Body of pancreas (tissue), 4 donors: Measurements from ENCODE around the gene CALR3. TPM values are rescaled to one million over a fixed set of nuclear protein-coding genes. Genes with fewer than 3 reads are reported as not detected.

Experiments used
- ATAC-seq: fragments of 150-250 bp; one replicate; pipeline ENCODE4 v1.9.1; 2016
- DNase-seq, 4 donors: peaks; one replicate each; pipeline ENCODE4 v3.0.0-alpha.2; 2019
- H3K27ac ChIP-seq, 4 donors: fragments of 200-600 bp; sonication (generic); 1 replicate in 3 of 4; 2 replicates in 1 of 4; pipeline versions ENCODE4 v1.5.1 to v1.6.1; 2016 to 2019; ENCODE audit warnings: mild to moderate bottlenecking in 1 of 4, mixed read lengths in 1 of 4, moderate library complexity in 1 of 4
- H3K27me3 ChIP-seq, 2 donors: fragments of 200-600 bp; sonication (generic); one replicate each; pipeline ENCODE4 v1.6.0; 2016; ENCODE audit warnings: mild to moderate bottlenecking in 1 of 2
- H3K36me3 ChIP-seq, 2 donors: fragments of 200-600 bp; sonication (generic); replicated peaks in 1 of 2; 2 replicates each; pipeline ENCODE4 v1.5.1; 2016; ENCODE audit warnings: low read depth in 2 of 2; ENCODE audit not compliant: insufficient read depth in 1 of 2
- H3K4me1 ChIP-seq: fragments of 200-600 bp; sonication (generic); one replicate; pipeline ENCODE4 v1.6.0; 2016
- H3K4me3 ChIP-seq, 2 donors: fragments of 200-600 bp; sonication (generic); 1 replicate in 1 of 2; 2 replicates in 1 of 2; pipeline ENCODE4 v1.5.1; 2016 to 2019
- H3K9me3 ChIP-seq, 3 donors: fragments of 200-600 bp; sonication (generic); 1 replicate in 2 of 3; 2 replicates in 1 of 3; pipeline ENCODE4 v1.5.1; 2016
- POLR2A ChIP-seq, 3 donors: fragments of 450-650 bp; IDR thresholded peaks; one replicate each; pipeline ENCODE4 v1.6.1; 2016; ENCODE audit warnings: antibody characterized with exemption in 3 of 3, mild to moderate bottlenecking in 2 of 3
- WGBS, 2 donors: methylation state at CpG; one replicate each; pipeline ENCODE4 v1.1.5; 2017; 5-methylcytosine and 5-hydroxymethylcytosine counted together
- intact Hi-C: fragments of 100-400 bp; cut with DNase I; formaldehyde crosslinking; loops from one replicate; pipeline ENCODE4 v1.15.1; 2023
- total RNA-seq, 2 donors: library from RNA; depleted of rRNA; stranded (reverse); fragments of >200 nt; gene quantifications; one replicate each; pipeline ENCODE4 v1.1.0, GENCODE V29; 2016
- TF ChIP-seq, protein P1 (sequence below), 7 experiments: fragments of 450-650 bp in 4 of 7; fragments of 200-600 bp in 3 of 7; sonication (generic) in 3 of 7; IDR thresholded peaks; one replicate each; pipeline ENCODE4 v1.5.1; 2016 to 2019; ENCODE audit warnings: antibody characterized with exemption in 7 of 7

CALR3 gene
- total RNA-seq, 2 donors from 2014 or later = not detected

DNA sequence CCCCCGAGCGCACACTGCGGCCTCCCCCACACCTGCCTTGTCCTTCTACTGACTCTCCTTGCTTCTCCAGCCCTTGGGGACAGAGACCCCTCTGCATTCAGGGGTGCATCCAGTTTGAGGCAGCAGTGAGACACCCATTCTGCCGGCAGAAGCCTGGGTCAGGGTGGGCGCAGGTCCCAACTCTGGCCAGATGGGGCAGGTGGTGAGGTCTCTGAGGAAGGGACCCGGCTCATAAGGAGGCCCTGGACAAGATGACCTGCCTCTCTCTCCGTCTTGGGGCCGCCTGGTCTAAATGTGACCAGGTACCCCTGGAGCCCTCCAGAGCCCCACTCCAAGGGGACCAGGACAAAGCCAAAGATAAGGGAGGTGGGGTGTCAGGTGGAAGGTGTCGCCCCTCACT is 40.2 kb upstream of the CALR3 start:
- DNase-seq = no peak
- intact Hi-C loops = no loop called here
- Histone ChIP-seq H3K36me3 (peaks cover 11 to 28% of the 10 kb centered on the region in 2 donors), H3K9me3 (no peaks in the 10 kb centered on the region), H3K4me3 (no peak overlapping the region), H3K4me1 (peaks cover 16% of the 10 kb centered on the region), H3K27ac (no peak overlapping the region), H3K27me3 (no peaks in the 10 kb centered on the region)
- WGBS, 2 donors = 89 to 94% methylated on average over 1 to 9 of the region's 9 CpGs
- ATAC-seq = no peak
- TF ChIP-seq POLR2A (IDR thresholded peaks at IDR 0.05) = no peak
- TF ChIP-seq, protein P1, sequence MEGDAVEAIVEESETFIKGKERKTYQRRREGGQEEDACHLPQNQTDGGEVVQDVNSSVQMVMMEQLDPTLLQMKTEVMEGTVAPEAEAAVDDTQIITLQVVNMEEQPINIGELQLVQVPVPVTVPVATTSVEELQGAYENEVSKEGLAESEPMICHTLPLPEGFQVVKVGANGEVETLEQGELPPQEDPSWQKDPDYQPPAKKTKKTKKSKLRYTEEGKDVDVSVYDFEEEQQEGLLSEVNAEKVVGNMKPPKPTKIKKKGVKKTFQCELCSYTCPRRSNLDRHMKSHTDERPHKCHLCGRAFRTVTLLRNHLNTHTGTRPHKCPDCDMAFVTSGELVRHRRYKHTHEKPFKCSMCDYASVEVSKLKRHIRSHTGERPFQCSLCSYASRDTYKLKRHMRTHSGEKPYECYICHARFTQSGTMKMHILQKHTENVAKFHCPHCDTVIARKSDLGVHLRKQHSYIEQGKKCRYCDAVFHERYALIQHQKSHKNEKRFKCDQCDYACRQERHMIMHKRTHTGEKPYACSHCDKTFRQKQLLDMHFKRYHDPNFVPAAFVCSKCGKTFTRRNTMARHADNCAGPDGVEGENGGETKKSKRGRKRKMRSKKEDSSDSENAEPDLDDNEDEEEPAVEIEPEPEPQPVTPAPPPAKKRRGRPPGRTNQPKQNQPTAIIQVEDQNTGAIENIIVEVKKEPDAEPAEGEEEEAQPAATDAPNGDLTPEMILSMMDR (IDR thresholded peaks at IDR 0.05) = no peak

DNA sequence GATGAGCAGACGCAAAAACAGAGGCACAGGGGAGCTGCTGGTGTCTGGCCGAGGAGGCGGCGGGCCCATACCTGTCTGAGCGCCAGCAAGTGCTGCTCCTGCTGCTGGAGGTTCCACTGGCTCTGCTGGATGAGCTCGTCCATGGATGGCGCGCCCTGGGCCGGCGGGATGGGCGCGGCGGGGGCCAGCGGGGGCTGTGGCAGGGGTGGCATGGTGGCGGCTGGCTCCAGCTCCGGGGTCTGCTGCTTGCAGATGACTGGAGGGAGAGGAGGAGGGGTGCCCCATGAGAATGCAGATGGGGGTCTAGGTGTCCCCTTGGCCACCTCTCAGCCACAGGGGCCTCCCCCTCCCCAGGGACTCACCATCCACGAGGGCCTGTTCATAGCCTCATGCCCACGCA is 39.4 kb upstream of the CALR3 start:
- H3K4me3 ChIP-seq = no peak overlapping the region
- H3K36me3 ChIP-seq = peaks cover 18 to 36% of the 10 kb centered on the region in 2 donors

DNA sequence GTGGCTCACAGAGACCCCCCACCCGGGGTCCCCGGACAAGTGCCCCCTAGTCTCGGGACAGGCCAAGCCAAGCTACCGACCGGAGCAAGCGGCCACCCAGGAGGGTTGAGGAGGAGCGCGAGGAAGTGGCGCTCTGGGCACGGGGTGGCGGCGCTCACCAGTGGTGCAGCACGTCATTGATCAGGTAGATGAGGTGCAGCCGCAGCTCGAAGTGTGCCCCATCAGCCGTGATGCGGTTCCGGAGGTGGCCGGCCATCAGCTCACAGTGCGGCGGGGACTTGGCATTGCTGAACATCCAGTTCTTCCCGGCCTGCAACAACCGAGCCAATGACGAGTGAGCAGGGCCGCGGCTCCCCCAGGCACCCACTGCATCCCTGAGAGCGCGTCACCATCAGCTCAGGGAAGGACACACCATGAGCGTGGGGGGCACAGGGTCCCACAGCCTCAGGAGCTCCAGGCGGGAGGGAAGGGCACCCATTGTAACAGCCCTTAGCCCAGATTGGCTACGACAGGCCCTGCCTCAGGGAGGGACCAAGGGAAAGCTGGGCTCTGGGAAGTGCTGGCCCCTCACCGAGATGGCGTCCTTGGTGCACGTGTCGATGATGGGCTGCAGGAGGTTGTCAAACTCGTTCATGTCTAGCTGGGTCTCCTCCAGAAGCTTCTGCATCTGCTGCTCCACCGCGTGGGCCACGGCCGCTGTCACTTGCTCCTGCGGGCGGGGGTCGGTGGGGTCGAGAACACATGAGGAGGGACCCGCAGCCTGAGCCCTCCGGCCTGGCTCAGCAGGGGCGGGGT is 36.7 kb upstream of the CALR3 start:
- intact Hi-C loops = loop anchor here (5.0 kb wide), 1 partner anchor 320 kb away; no protein-coding TSS in a partner anchor
- ATAC-seq = no peak

More for the DNA sequence above, 39.4 kb upstream of the CALR3 start:
- no peak for TF ChIP-seq POLR2A (IDR thresholded peaks at IDR 0.05)
- TF ChIP-seq, protein P1 (IDR thresholded peaks at IDR 0.05) = no peak
- Histone ChIP-seq H3K27ac (no peak overlapping the region), H3K4me1 (peaks cover 10% of the 10 kb centered on the region), H3K27me3 (no peaks in the 10 kb centered on the region), H3K9me3 (no peaks in the 10 kb centered on the region)
- ATAC-seq (no peak), DNase-seq (no peak)
- 96 to 100% methylated on average over 1 to 13 of the region's 18 CpGs for WGBS, 2 donors
- intact Hi-C loops = no loop called here

DNA sequence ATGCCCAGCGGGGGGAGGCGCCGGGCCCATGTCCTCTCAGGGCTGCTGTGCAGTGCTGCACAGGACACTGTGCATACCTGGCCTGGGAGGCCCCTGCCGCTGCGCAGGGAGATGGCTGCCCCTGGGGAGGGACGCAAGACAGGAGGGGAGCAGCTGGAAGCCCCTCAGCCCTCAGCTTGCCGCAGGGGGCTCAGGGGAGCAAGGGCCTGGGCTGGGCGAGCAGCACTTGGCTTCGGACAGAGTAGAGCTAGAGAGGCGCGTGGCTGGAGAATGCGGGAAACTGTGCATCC is 35.4 kb upstream of the CALR3 start:
- H3K4me1 ChIP-seq = no peaks in the 10 kb centered on the region
- H3K36me3 ChIP-seq = peaks cover 25 to 64% of the 10 kb centered on the region in 2 donors
- H3K9me3 ChIP-seq = no peaks in the 10 kb centered on the region
- DNase-seq (no peak), ATAC-seq (no peak)
- TF ChIP-seq, protein P1 (IDR thresholded peaks at IDR 0.05) = no peak
- no peak for TF ChIP-seq POLR2A (IDR thresholded peaks at IDR 0.05)
- 91 to 94% methylated on average over 7 to 11 of the region's 12 CpGs for WGBS, 2 donors
- no peak overlapping the region for H3K27ac ChIP-seq
- no peaks in the 10 kb centered on the region for H3K27me3 ChIP-seq
- intact Hi-C loops = loop anchor here (5.0 kb wide), 1 partner anchor 321 kb away; no protein-coding TSS in a partner anchor
- no peak overlapping the region for H3K4me3 ChIP-seq

More for the DNA sequence above, 36.7 kb upstream of the CALR3 start:
- Histone ChIP-seq H3K4me1 (no peaks in the 10 kb centered on the region), H3K36me3 (peaks cover 25 to 56% of the 10 kb centered on the region in 2 donors), H3K27me3 (no peaks in the 10 kb centered on the region), H3K27ac (no peak overlapping the region), H3K9me3 (no peaks in the 10 kb centered on the region), H3K4me3 (no peak overlapping the region)
- WGBS, 2 donors = 91 to 97% methylated on average over 16 to 41 of the region's 47 CpGs
- no peak for TF ChIP-seq POLR2A (IDR thresholded peaks at IDR 0.05)
- TF ChIP-seq, protein P1 (IDR thresholded peaks at IDR 0.05) = no peak
- DNase-seq = no peak
